Loucy (cell line): ENCODE measurements around the gene CHD6.

Experiments used
- H2AFZ ChIP-seq: fragments of 200-600 bp; sonication (generic); 2 replicates; pipeline ENCODE4 v1.6.0; 2016; ENCODE audit warnings: antibody characterized with exemption, mild to moderate bottlenecking, low read length, moderate library complexity
- H3F3A ChIP-seq: fragments of 200-600 bp; 2 replicates; pipeline ENCODE4 v1.6.0; 2016; ENCODE audit warnings: antibody characterized with exemption, low read depth, mild to moderate bottlenecking
- H3K27me3 ChIP-seq: fragments of 200-600 bp; sonication (generic); 2 replicates; pipeline ENCODE4 v1.6.1; 2014; ENCODE audit warnings: low read length, mild to moderate bottlenecking; ENCODE audit not compliant: insufficient read depth, poor library complexity, severe bottlenecking
- H3K36me3 ChIP-seq: fragments of 200-600 bp; sonication (generic); 2 replicates; pipeline ENCODE4 v1.6.1; 2016; ENCODE audit warnings: low read length; ENCODE audit not compliant: insufficient read depth
- H3K4me1 ChIP-seq: fragments of 200-600 bp; sonication (generic); 2 replicates; pipeline ENCODE4 v1.5.1; 2014; ENCODE audit warnings: low read length, mild to moderate bottlenecking; ENCODE audit not compliant: insufficient read depth, poor library complexity, severe bottlenecking
- H3K4me2 ChIP-seq: fragments of 200-600 bp; sonication (generic); 2 replicates; pipeline ENCODE4 v1.6.0; 2014; ENCODE audit warnings: antibody characterized with exemption, low read length, low read depth, mild to moderate bottlenecking; ENCODE audit not compliant: poor library complexity, severe bottlenecking
- H3K4me3 ChIP-seq: fragments of 200-600 bp; sonication (generic); 2 replicates; pipeline ENCODE4 v1.5.1; 2014; ENCODE audit warnings: low read length, mild to moderate bottlenecking, mixed read lengths; ENCODE audit not compliant: poor library complexity, severe bottlenecking
- H3K79me2 ChIP-seq: fragments of 200-600 bp; sonication (generic); 2 replicates; pipeline ENCODE4 v1.6.1; 2014; ENCODE audit warnings: low read length; ENCODE audit not compliant: insufficient read depth
- H3K9ac ChIP-seq: fragments of 200-600 bp; sonication (generic); 2 replicates; pipeline ENCODE4 v1.6.0; 2014; ENCODE audit warnings: mild to moderate bottlenecking, low read depth, low read length, moderate library complexity; ENCODE audit not compliant: poor library complexity, severe bottlenecking
- H3K9me2 ChIP-seq: fragments of 200-600 bp; sonication (generic); replicated peaks from 2 replicates; pipeline ENCODE4 v1.6.1; 2016; ENCODE audit warnings: low read depth, low read length, mixed read lengths
- H3K9me3 ChIP-seq: fragments of 200-600 bp; sonication (generic); 2 replicates; pipeline ENCODE4 v1.6.1; 2014; ENCODE audit warnings: mild to moderate bottlenecking, antibody characterized with exemption, low read length, low read depth; ENCODE audit not compliant: insufficient read depth
- H4K20me1 ChIP-seq: fragments of 200-600 bp; sonication (generic); 2 replicates; pipeline ENCODE4 v1.6.0; 2014; ENCODE audit warnings: antibody characterized with exemption, low read length, mild to moderate bottlenecking; ENCODE audit not compliant: insufficient read depth, poor library complexity, severe bottlenecking
- EZH2phosphoT487 ChIP-seq: fragments of 200-600 bp; IDR thresholded peaks from 2 replicates; pipeline ENCODE4 v1.6.1; 2018; ENCODE audit warnings: antibody characterized with exemption, mild to moderate bottlenecking, moderate library complexity, borderline replicate concordance
- TF ChIP-seq, protein P1 (sequence below): fragments of 200-600 bp; sonication (generic); conservative IDR thresholded peaks from 2 replicates; pipeline ENCODE4 v1.5.1; 2014; ENCODE audit warnings: mild to moderate bottlenecking, antibody characterized with exemption, low read length

Gene CHD6

DNA sequence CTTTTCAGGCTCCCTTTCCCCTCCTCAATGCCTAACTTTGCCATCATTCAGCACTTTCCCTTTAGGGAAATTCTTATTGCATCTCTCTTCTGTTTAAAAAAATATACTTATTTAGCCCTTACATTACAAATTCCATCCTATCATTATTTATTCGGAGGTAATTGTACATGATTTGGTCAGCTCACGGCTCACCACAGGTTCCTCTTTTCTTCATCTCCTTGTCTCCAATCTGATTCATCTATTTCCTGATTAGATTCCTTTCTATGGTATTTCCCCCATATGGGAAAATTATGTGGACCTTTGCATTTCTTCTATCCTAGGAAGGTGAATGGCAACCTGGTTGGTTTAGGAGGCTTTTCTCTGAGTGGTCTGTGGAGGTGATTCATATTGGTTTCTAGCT is 238.6 kb downstream of the CHD6 start:
- Histone ChIP-seq H3K9me3 (no peaks in the 10 kb centered on the region), H3F3A (no peaks in the 10 kb centered on the region; the same call in 1 of the 2 replicates), H3K79me2 (no peaks in the 10 kb centered on the region), H3K4me3 (no peak overlapping the region), H3K36me3 (no peaks in the 10 kb centered on the region), H3K27me3 (no peaks in the 10 kb centered on the region), H4K20me1 (no peaks in the 10 kb centered on the region), H3K4me1 (peaks cover 23% of the 10 kb centered on the region), H2AFZ (no peak overlapping the region), H3K9ac (no peak overlapping the region), H3K4me2 (no peak overlapping the region), H3K9me2 (no peaks in the 10 kb centered on the region)
- TF ChIP-seq, protein P1, sequence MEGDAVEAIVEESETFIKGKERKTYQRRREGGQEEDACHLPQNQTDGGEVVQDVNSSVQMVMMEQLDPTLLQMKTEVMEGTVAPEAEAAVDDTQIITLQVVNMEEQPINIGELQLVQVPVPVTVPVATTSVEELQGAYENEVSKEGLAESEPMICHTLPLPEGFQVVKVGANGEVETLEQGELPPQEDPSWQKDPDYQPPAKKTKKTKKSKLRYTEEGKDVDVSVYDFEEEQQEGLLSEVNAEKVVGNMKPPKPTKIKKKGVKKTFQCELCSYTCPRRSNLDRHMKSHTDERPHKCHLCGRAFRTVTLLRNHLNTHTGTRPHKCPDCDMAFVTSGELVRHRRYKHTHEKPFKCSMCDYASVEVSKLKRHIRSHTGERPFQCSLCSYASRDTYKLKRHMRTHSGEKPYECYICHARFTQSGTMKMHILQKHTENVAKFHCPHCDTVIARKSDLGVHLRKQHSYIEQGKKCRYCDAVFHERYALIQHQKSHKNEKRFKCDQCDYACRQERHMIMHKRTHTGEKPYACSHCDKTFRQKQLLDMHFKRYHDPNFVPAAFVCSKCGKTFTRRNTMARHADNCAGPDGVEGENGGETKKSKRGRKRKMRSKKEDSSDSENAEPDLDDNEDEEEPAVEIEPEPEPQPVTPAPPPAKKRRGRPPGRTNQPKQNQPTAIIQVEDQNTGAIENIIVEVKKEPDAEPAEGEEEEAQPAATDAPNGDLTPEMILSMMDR: no peak
- no peak for TF ChIP-seq EZH2phosphoT487

DNA sequence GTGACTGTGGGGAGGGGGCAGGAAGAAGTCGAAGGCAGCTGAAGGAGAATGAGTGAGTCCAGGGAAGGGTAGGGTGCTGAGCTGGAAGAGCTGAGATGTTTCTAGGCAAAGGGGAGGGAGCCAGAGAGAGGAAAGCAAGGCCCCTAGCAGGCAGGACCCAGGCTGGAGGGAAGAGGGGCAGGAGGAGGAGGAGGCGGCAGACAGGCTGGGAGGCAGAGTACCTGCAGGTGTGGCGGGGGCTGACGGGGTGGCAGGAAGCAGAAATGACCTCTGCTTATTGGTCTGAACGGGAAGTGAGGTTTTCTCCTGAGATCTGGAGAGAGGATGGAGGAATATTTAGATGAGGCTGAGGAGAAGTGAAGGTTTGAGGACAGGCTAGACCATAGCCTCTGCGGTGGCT is 240.9 kb downstream of the CHD6 start:
- H3K27me3 ChIP-seq: no peaks in the 10 kb centered on the region
- no peak overlapping the region for H3K4me2 ChIP-seq

DNA sequence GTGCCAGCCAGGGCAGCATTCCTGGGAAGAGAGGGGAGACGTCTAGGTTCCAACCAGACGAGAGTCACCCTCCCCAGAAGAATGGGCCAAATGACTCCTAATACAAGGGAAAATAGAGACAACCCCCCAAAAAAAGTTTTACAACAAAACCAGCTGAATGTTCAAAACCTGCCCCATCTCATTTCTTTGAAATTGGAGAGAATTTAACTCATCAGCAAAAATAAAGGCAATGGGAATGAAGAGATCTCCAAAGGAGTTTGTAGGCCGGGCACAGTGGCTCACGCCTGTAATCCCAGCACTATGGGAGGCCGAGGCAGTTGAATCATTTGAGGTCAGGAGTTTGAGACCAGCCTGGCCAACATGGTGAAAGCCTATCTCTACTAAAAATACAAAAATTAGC is 241.8 kb downstream of the CHD6 start:
- no peak overlapping the region for H2AFZ ChIP-seq

More for the DNA sequence above, 240.9 kb downstream of the CHD6 start:
- H3K9me3 ChIP-seq: no peaks in the 10 kb centered on the region
- H3F3A ChIP-seq: no peaks in the 10 kb centered on the region; the same call in 1 of the 2 replicates
- H3K4me1 ChIP-seq: peaks cover 20% of the 10 kb centered on the region
- H3K36me3 ChIP-seq: no peaks in the 10 kb centered on the region
- H4K20me1 ChIP-seq: no peaks in the 10 kb centered on the region
- no peak overlapping the region for H3K9ac ChIP-seq
- H3K4me3 ChIP-seq: no peak overlapping the region
- H2AFZ ChIP-seq: no peak overlapping the region
- TF ChIP-seq, protein P1: no peak
- TF ChIP-seq EZH2phosphoT487: no peak
- H3K79me2 ChIP-seq: no peaks in the 10 kb centered on the region
- H3K9me2 ChIP-seq: no peaks in the 10 kb centered on the region

DNA sequence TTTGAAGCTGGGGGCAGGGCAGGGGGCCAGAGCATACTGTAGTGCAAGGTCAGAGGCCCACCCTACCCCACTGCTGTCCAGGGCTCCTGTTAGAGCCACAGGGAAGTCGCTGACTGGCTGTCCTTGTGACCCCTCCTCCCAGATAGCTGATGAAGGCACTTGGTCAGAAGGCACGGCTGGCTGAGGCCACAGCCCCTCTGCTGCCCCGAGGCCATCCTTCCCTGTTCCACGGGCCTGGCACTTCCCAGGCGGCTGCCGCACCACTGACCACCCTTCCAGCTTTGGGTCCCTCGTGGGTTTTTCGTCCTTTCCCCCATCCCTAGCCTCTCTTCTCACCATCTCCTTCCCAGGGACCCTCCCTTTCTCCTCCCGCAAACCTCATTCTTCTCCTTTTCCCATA is 242.3 kb downstream of the CHD6 start:
- Histone ChIP-seq H3K9me3 (no peaks in the 10 kb centered on the region), H3K9me2 (no peaks in the 10 kb centered on the region), H3K36me3 (no peaks in the 10 kb centered on the region), H4K20me1 (no peaks in the 10 kb centered on the region), H3K9ac (no peak overlapping the region), H3K27me3 (no peaks in the 10 kb centered on the region), H2AFZ (no peak overlapping the region), H3K79me2 (no peaks in the 10 kb centered on the region), H3K4me2 (no peak overlapping the region), H3F3A (no peaks in the 10 kb centered on the region), H3K4me3 (no peak overlapping the region), H3K4me1 (peaks cover 14% of the 10 kb centered on the region)
- TF ChIP-seq EZH2phosphoT487: no peak
- TF ChIP-seq, protein P1: no peak

More for the DNA sequence above, 241.8 kb downstream of the CHD6 start:
- TF ChIP-seq EZH2phosphoT487: no peak
- Histone ChIP-seq H3K9me3 (no peaks in the 10 kb centered on the region), H3F3A (no peaks in the 10 kb centered on the region; the same call in 1 of the 2 replicates), H3K4me1 (peaks cover 19% of the 10 kb centered on the region), H3K9me2 (no peaks in the 10 kb centered on the region), H4K20me1 (no peaks in the 10 kb centered on the region), H3K4me3 (no peak overlapping the region), H3K9ac (no peak overlapping the region), H3K27me3 (no peaks in the 10 kb centered on the region), H3K79me2 (no peaks in the 10 kb centered on the region), H3K36me3 (no peaks in the 10 kb centered on the region), H3K4me2 (no peak overlapping the region)
